HG03060 (cell line): ENCODE measurements around the gene SLC22A7.
"Not testable (repeated sequence)": the region's sequence is repeated elsewhere in the genome, so short reads cannot be mapped to it uniquely, and the experiment has no call there.

Source experiments
- ATAC-seq: cut with Tn5 transposase; IDR thresholded peaks from one replicate; pipeline ENCODE4 v1.9.1; 2021; ENCODE audit warnings: low read depth, moderate number of reproducible peaks; ENCODE audit not compliant: unreplicated experiment

The SLC22A7 gene

DNA sequence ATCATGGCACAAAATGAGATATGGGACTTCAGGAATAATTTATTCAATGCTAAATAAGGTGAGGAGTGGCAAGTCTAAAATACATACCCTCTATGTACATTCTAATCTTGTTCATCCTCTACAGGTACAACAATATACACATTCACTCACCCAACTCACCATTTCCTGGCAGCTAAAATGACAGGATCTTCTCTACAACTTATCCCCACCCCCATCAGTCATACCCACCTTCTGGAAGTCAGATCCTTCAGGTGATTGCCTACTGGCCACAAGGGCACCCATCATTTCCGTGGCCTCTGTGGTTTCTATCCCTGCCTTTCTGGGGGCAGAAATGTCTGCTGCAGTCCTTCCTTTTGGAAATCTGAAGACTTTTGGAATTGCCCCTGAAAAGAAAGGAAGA is 33.4 kb downstream of the SLC22A7 start:
- no peak for ATAC-seq

DNA sequence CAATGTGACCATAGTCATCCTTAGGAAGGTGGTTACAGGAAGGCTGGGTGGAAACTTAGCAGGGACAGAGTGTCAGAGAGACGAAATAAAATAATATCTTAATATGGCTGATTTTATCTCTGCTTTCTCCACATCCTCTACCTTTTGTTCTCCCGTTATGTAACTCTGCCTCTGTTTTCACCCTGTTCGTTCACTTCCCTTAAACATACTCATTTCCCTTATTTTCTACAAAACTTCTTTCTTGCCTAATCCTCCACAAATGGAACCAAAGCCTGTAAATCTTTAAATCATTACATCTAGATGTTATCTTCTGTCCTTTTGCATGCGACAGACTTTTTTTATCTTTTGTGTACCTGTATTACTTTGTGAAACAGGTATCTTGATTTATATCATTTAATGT is 33.8 kb downstream of the SLC22A7 start:
- no peak for ATAC-seq

DNA sequence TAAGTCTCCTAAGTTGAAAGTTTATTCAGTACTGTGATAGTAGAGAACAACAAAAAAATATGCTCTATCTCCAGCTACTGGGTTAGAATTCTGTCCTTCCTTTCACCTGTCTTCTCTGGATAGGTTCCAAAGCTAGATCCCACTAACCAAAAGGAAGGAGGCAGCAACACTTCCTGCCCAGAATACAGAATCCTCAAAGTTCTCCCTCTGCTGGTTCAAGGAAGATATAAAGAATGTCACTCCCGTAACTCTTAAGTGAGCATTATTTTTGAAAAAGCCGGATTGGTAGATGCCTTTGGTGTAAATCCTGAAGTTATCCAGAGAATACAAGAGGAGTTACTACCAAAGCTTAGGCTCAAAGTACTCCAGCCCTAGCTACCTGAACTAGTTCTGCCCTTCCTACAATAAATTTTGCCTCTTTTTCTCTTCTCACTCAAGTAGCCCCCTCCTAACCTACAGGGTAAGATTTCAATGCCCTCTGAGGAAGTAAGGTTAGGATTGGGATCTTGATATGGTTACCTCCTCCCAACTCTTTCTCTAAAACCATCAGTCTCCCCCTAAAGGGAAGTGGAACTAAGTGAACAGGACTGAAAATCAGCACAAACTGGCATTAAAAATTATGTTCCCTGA is 36.5 kb downstream of the SLC22A7 start:
- no peak for ATAC-seq

- ATAC-seq, result no peak
These were observed 37.4 kb downstream of the SLC22A7 start for GRCh38 chr6:43335469-43335868.

DNA sequence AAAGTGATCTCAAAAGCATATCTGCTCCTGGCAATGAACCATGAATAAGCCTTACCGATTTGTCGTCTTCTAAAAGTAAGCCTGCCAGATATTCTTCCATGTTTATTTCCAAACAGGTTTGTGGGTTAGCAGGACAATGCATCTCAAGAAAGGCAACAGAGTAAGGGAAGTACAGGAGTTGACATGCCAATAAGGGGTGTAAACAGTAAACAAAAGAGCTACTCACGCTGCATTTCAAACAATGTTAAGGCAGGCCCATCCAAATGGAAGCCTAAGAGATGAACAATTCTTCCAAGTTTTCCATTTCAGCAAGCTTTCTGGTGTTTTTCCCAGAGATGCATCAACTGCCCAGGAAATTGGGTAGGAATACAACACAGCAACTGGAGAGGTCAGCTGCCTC is 38.3 kb downstream of the SLC22A7 start:
- ATAC-seq, result no peak

DNA sequence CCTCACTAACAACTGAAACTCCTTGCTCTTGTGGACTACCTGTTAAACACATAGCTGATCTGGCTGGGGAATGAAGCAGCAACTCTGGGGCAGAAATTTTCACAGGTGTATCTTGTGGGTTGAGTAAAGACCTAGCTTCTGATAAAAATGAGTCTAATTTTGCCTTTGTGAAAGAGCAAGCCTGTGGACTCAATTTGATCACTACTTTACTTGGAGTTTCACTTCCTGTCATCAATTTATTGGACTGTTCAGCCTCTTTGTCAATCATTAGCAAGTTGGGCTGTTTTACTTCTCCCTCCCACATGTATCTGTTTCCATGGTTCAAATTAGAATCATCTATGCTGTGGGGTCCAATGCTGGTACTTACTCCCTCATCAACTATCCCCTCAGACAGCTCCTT is 40.2 kb downstream of the SLC22A7 start:
- ATAC-seq, result no peak

DNA sequence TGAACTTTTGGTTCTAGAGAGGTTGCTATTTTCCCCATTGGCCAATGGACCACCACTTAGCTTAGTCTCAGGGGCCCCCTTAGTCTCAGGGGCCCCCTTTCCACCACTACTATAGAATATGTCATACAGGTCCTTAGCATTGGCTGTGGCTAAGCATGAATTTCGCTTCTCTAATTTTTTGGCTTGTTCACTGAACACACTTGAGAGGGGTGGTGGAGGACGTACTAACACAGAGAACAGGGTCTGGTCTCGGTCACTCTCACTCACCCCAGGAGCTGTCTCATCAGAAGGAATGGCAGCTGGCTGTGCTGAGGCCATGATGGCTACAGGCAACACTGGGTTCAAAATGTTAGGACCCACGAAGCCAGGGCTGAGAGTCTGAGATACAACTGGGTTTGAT is 41.1 kb downstream of the SLC22A7 start:
- ATAC-seq, result peak; percentile 55

DNA sequence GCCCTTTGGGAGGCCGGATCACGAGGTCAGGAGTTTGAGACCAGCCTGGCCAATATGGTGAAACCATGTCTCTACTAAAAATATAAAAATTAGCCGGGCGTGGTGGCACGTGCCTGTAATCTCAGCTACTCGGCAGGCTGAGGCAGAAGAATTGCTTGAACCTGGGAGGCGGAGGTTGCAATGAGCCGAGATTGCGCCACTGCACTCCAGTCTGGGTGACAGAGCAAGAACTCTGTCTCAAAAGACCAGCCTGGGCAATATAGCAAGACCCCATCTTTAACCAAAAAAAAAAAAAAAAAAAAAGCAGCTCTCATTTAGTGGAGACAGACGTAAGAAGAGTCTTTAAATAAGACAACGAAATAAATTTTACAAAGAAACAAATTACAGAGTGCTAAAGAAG is 48.2 kb downstream of the SLC22A7 start:
- ATAC-seq, result not testable (repeated sequence)

DNA sequence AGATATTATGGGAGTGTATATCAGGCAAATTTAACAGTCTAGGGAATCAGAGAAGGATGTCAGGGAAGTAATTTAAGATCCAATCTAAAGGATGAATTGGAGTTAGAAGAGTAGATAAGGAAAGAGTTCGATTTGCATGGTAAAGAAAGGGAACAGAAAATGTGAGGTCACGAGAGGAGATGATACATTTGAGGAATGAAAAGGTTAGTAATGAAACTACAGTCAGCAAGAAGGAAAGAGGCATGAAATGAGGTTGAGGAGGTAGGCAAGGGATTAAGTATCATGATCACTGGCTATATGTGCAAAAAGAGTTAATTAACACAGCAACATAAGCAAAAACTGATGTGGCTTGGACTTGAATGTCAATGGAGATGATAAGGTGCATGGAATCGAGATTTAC is 49.0 kb downstream of the SLC22A7 start:
- no peak for ATAC-seq

DNA sequence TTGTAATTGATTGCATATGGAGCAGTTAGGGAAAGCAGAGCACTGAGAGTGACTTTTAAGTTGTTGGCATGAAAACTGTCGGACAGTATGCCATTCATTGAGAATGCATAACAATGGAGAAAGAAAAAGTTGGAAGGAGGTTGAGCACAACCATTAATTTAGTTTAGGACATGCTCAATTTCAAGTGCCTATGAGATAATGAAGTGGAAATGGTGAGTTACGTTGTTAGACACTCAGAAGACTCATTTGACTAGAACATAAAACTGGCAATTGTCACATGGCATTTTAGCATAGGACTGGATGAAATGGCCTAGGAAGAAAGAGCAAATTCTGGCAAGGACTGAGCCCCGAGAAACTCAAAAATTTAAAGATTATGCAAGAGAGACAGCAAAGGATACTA is 49.4 kb downstream of the SLC22A7 start:
- no peak for ATAC-seq

GRCh38 chr6:43351951-43352350 is 53.9 kb downstream of the SLC22A7 start:
- not testable (repeated sequence) for ATAC-seq
